GM21576 (cell line): Measurements from ENCODE around the gene RHOBTB3.
"Not testable (repeated sequence)": the region's sequence is repeated elsewhere in the genome, so short reads cannot be mapped to it uniquely, and the experiment has no call there.

Experiments
- ATAC-seq: cut with Tn5 transposase; IDR thresholded peaks from one replicate; pipeline ENCODE4 v1.9.1; 2021; ENCODE audit warnings: mild to moderate bottlenecking, moderate library complexity; ENCODE audit not compliant: unreplicated experiment

RHOBTB3 gene

GRCh38 chr5:95730730-95731570 is at the start of gene RHOBTB3:
RHOBTB3 (plus strand) TSS chr5:95731336; CDS start chr5:95731683, 347 bp downstream.
- peak; percentile 40 for ATAC-seq

- no peak for ATAC-seq
Measured at GRCh38 chr5:95682891-95683290, 48.2 kb upstream of the RHOBTB3 start, which contains the start of gene SPATA9. SPATA9 (minus strand) TSS chr5:95682991; CDS start chr5:95682854, 137 bp downstream.

GRCh38 chr5:95684361-95684760 is 46.8 kb upstream of the RHOBTB3 start:
- ATAC-seq: no peak

GRCh38 chr5:95686651-95687050 is 44.5 kb upstream of the RHOBTB3 start:
- no peak for ATAC-seq

- ATAC-seq: no peak
Measured at GRCh38 chr5:95689680-95690079, 41.5 kb upstream of the RHOBTB3 start.

- ATAC-seq: no peak
Measured at GRCh38 chr5:95690333-95690732, 40.8 kb upstream of the RHOBTB3 start.

GRCh38 chr5:95697781-95698681 is 33.1 kb upstream of the RHOBTB3 start:
- no peak for ATAC-seq

GRCh38 chr5:95699337-95699736 is 31.8 kb upstream of the RHOBTB3 start:
- no peak for ATAC-seq

GRCh38 chr5:95701074-95701473 is 30.1 kb upstream of the RHOBTB3 start:
- no peak for ATAC-seq

GRCh38 chr5:95704150-95704549 is 27.0 kb upstream of the RHOBTB3 start:
- no peak for ATAC-seq

GRCh38 chr5:95706196-95706595 is 24.9 kb upstream of the RHOBTB3 start:
- ATAC-seq: not testable (repeated sequence)

GRCh38 chr5:95707055-95707454 is 24.1 kb upstream of the RHOBTB3 start:
- ATAC-seq: no peak

GRCh38 chr5:95707534-95708188 is 23.5 kb upstream of the RHOBTB3 start:
- ATAC-seq: not testable (repeated sequence)

GRCh38 chr5:95708876-95709275 is 22.3 kb upstream of the RHOBTB3 start:
- ATAC-seq: no peak

- no peak for ATAC-seq
Measured at GRCh38 chr5:95709967-95710650, 21.0 kb upstream of the RHOBTB3 start.

- not testable (repeated sequence) for ATAC-seq
Measured at GRCh38 chr5:95710651-95711500, 20.3 kb upstream of the RHOBTB3 start.

GRCh38 chr5:95711501-95712346 is 19.4 kb upstream of the RHOBTB3 start:
- ATAC-seq: no peak

GRCh38 chr5:95712347-95712958 is 18.7 kb upstream of the RHOBTB3 start:
- ATAC-seq: no peak
